Stimulated activated naive CD8-positive, alpha-beta T cell treated with anti-CD3 and anti-CD28 coated beads, Interleukin-15, amount 100 ng/mL, for 72 hours (primary cell): Measurements from ENCODE around the gene PSD4.
"Not testable (repeated sequence)": the region's sequence is repeated elsewhere in the genome, so short reads cannot be mapped to it uniquely, and the experiment has no call there.

Source experiments
- ATAC-seq: fragments of 150-1000 bp; cut with Tn5 transposase; 2 replicates; pipeline ENCODE4 v1.10.0; 2021; ENCODE audit warnings: mild to moderate bottlenecking, moderate library complexity
- DNase-seq, 2 donors: peaks; one replicate each; pipeline ENCODE4 v3.0.0; 2021 to 2022
- H3K27ac Mint-ChIP-seq, 2 donors: one replicate each; pipeline ENCODE4 v1.8.0; 2022; ENCODE audit warnings: mild to moderate bottlenecking in 2 of 2, mixed read lengths in 2 of 2, moderate library complexity in 2 of 2
- H3K27me3 Mint-ChIP-seq: one replicate; pipeline ENCODE4 v1.8.0; 2022; ENCODE audit warnings: mixed read lengths
- H3K4me1 Mint-ChIP-seq: one replicate; pipeline ENCODE4 v1.8.0; 2022; ENCODE audit warnings: mild to moderate bottlenecking, mixed read lengths
- H3K4me3 Mint-ChIP-seq, 2 donors: one replicate each; pipeline ENCODE4 v1.8.0; 2022; ENCODE audit warnings: mild to moderate bottlenecking in 2 of 2, mixed read lengths in 2 of 2, moderate library complexity in 1 of 2
- H3K9me3 Mint-ChIP-seq, 2 donors: one replicate each; pipeline ENCODE4 v1.8.0; 2022; ENCODE audit warnings: mixed read lengths in 2 of 2

PSD4 gene

GRCh38 chr2:113225263-113226259 is 51.8 kb downstream of the PSD4 start:
- no peak for ATAC-seq
- H3K9me3 Mint-ChIP-seq: no peaks in the 10 kb centered on the region

GRCh38 chr2:113226462-113226861 is 52.7 kb downstream of the PSD4 start:
- ATAC-seq (no peak), DNase-seq (no peak)
- no peak overlapping the region for H3K4me3 Mint-ChIP-seq
- H3K27ac Mint-ChIP-seq: no peak overlapping the region
- no peaks in the 10 kb centered on the region for H3K27me3 Mint-ChIP-seq
- peaks cover 20% of the 10 kb centered on the region for H3K4me1 Mint-ChIP-seq
- no peaks in the 10 kb centered on the region for H3K9me3 Mint-ChIP-seq

More at GRCh38 chr2:113225263-113226259, 51.8 kb downstream of the PSD4 start:
- peaks cover 13% of the 10 kb centered on the region for H3K4me1 Mint-ChIP-seq
- no peaks in the 10 kb centered on the region for H3K27me3 Mint-ChIP-seq
- no peak for DNase-seq
- no peak overlapping the region for H3K4me3 Mint-ChIP-seq
- no peak overlapping the region for H3K27ac Mint-ChIP-seq

GRCh38 chr2:113227290-113227689 is 53.5 kb downstream of the PSD4 start:
- Mint-ChIP-seq H3K9me3 (no peaks in the 10 kb centered on the region), H3K4me3 (no peak overlapping the region), H3K4me1 (peaks cover 25% of the 10 kb centered on the region), H3K27ac (no peak overlapping the region), H3K27me3 (no peaks in the 10 kb centered on the region)
- no peak for DNase-seq
- no peak for ATAC-seq

DNA sequence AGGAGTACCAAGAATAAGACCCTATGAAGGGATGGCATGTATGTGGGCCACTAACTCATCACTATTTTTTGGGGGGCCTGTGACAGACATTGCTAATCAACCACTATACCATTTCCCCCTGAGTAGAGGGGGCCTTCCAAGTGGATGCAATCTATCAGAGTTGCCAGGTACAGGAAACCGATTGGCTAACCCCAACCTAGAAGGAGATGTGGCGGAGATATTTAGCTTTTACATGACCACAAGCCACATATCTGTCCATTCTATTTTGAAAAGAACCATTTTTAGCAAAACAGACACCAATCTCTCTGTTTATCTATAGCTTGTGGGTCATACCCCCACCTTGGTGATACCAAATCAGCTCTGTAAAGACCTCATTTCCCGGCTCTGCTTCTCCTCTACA is 53.9 kb downstream of the PSD4 start:
- no peak for ATAC-seq

DNA sequence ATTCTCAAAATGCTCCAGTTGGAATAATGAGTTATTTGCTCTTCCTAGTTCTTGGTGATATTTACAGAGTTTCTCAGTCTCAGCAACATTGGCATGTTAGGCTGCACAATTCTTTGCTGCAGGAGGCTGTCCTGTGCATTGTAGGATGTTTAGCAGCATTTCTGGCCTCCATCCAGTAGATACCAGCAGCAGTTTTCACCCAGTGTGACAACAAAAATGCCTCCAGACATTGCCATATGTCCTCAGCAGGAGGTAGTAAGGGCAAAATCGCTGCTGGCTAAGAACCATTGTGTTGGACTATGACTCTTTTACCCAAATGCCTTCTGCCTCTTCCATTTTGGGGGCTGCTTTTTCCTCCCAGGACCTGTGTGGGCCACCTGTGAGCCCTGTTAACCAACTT is 54.6 kb downstream of the PSD4 start:
- no peak for ATAC-seq
- Mint-ChIP-seq H3K27me3 (no peaks in the 10 kb centered on the region), H3K9me3 (no peaks in the 10 kb centered on the region), H3K4me1 (peaks cover 26% of the 10 kb centered on the region), H3K4me3 (no peak overlapping the region), H3K27ac (peak overlapping the region in 1 of 2 donors; percentile 64)
- DNase-seq: no peak

More for the DNA sequence above, 53.9 kb downstream of the PSD4 start:
- DNase-seq: no peak
- Mint-ChIP-seq H3K27me3 (no peaks in the 10 kb centered on the region), H3K4me1 (peaks cover 26% of the 10 kb centered on the region), H3K27ac (no peak overlapping the region), H3K4me3 (no peak overlapping the region), H3K9me3 (no peaks in the 10 kb centered on the region)

- Mint-ChIP-seq H3K27me3 (no peaks in the 10 kb centered on the region), H3K4me1 (peaks cover 32% of the 10 kb centered on the region), H3K27ac (peak overlapping the region in 1 of 2 donors; percentile 90), H3K4me3 (no peak overlapping the region), H3K9me3 (no peaks in the 10 kb centered on the region)
- DNase-seq: no peak
- no peak for ATAC-seq
Measured at GRCh38 chr2:113228991-113229716, 55.4 kb downstream of the PSD4 start.

GRCh38 chr2:113229795-113230194 is 56.0 kb downstream of the PSD4 start:
- no peak for DNase-seq
- no peak overlapping the region for H3K4me3 Mint-ChIP-seq

DNA sequence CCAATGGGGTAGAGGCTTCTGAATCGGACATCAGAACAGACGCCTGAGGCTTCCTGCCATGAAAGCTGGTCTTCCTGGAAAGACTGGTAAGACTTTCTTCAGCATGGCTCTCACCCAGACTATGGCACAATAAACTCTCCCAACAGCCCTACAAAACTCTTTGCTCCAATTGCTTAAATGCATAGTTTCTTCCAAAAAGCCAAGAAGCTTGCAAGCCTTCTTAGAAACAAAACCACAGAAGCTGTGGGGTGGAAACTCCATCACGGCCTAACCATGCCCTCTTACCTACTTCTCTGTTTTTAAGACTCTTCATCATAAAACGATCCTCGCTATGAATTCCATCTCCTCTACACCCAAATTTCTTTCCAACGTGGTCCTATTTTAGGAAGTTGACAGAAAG is 56.8 kb downstream of the PSD4 start:
- Mint-ChIP-seq H3K27ac (peak overlapping the region; percentile 10 to 88), H3K27me3 (no peaks in the 10 kb centered on the region), H3K4me1 (peaks cover 34% of the 10 kb centered on the region), H3K4me3 (peak overlapping the region; percentile 36 to 53), H3K9me3 (no peaks in the 10 kb centered on the region)
- DNase-seq (no peak), ATAC-seq (no peak)

More at GRCh38 chr2:113229795-113230194, 56.0 kb downstream of the PSD4 start:
- Mint-ChIP-seq H3K9me3 (no peaks in the 10 kb centered on the region), H3K4me1 (peaks cover 34% of the 10 kb centered on the region), H3K27ac (peak overlapping the region in 1 of 2 donors; percentile 90), H3K27me3 (no peaks in the 10 kb centered on the region)
- ATAC-seq: no peak

DNA sequence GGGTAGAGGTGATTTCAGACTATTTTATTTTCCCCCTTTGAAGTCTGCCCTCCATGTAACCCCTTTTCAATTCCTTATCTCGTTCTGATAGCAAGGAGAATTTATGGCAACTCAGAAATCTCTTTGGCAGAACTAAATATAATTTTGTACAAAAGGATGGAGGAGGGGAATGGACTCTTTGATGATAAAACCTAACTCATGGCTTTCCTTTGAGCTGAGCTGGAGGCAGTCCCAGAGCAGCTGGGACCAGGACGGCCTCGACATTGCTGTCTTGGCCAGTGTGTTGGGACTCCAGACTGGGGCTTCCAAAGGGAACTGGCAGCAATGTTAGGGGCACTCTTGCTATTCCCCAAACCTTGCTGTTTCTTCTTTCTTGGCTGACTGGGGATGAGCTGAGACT is 57.3 kb downstream of the PSD4 start:
- no peaks in the 10 kb centered on the region for H3K9me3 Mint-ChIP-seq
- ATAC-seq (no peak), DNase-seq (no peak)
- peaks cover 34% of the 10 kb centered on the region for H3K4me1 Mint-ChIP-seq
- H3K4me3 Mint-ChIP-seq: peak overlapping the region in 1 of 2 donors; percentile 53
- H3K27ac Mint-ChIP-seq: no peak overlapping the region
- H3K27me3 Mint-ChIP-seq: no peaks in the 10 kb centered on the region

DNA sequence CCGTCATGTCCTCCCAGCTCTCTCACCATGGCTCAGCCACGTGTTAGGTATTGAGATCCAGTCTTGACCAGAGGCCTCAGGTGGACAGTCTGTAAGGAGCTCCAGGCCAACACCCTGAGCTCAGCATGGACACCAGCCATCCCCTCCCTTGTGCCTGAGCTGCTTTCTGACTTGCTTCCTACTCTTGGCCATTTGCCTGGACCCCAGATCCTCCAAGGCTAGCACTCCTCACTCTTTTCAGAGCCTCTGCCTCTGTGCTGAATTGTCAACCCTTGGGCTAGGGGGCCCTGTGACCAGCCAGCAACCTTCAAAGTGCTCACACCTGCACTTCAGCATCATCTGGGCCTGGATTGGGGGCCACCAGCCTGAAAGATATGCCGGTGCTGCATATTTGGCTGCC is 58.4 kb downstream of the PSD4 start:
- Mint-ChIP-seq H3K4me3 (no peak overlapping the region), H3K4me1 (peaks cover 34% of the 10 kb centered on the region), H3K27ac (no peak overlapping the region), H3K9me3 (no peaks in the 10 kb centered on the region), H3K27me3 (no peaks in the 10 kb centered on the region)
- no peak for DNase-seq
- no peak for ATAC-seq

- Mint-ChIP-seq H3K9me3 (no peaks in the 10 kb centered on the region), H3K27me3 (no peaks in the 10 kb centered on the region), H3K4me1 (peaks cover 34% of the 10 kb centered on the region), H3K4me3 (no peak overlapping the region), H3K27ac (no peak overlapping the region)
- DNase-seq (no peak), ATAC-seq (no peak)
Measured at GRCh38 chr2:113232740-113233139, 59.0 kb downstream of the PSD4 start.

- no peak for DNase-seq
- no peaks in the 10 kb centered on the region for H3K27me3 Mint-ChIP-seq
- H3K4me1 Mint-ChIP-seq: peaks cover 34% of the 10 kb centered on the region
- peak; percentile 33 for ATAC-seq
- H3K4me3 Mint-ChIP-seq: no peak overlapping the region
- H3K9me3 Mint-ChIP-seq: no peaks in the 10 kb centered on the region
- H3K27ac Mint-ChIP-seq: no peak overlapping the region
Measured at GRCh38 chr2:113233593-113234550, 60.1 kb downstream of the PSD4 start.

GRCh38 chr2:113234721-113235346 is 61.1 kb downstream of the PSD4 start:
- Mint-ChIP-seq H3K27ac (peak overlapping the region in 1 of 2 donors; percentile 99), H3K4me1 (peaks cover 28% of the 10 kb centered on the region), H3K9me3 (no peaks in the 10 kb centered on the region), H3K4me3 (peak overlapping the region in 1 of 2 donors; percentile 89), H3K27me3 (no peaks in the 10 kb centered on the region)
- ATAC-seq: peak; percentile 49
- DNase-seq: no peak

GRCh38 chr2:113235347-113236226 is 61.8 kb downstream of the PSD4 start:
- peak overlapping the region; percentile 37 to 89 for H3K4me3 Mint-ChIP-seq
- DNase-seq: peak in 1 of 2 donors; percentile 77
- H3K27me3 Mint-ChIP-seq, H3K9me3 Mint-ChIP-seq: not testable (repeated sequence)
- H3K4me1 Mint-ChIP-seq: peaks cover 26% of the 10 kb centered on the region
- H3K27ac Mint-ChIP-seq: peak overlapping the region in 1 of 2 donors; percentile 99
- peak; percentile 90 for ATAC-seq
